B cell (primary cell): ENCODE data around the gene PLEKHG4B. TPM values are rescaled to one million over a fixed set of nuclear protein-coding genes. Genes with fewer than 3 reads are reported as not detected.

ENCODE experiments used
- ATAC-seq: fragments of 200-7000 bp; cut with Tn5 transposase; one replicate; pipeline ENCODE4 v1.10.0; 2021; ENCODE audit warnings: low read depth, mild to moderate bottlenecking, moderate number of reproducible peaks, moderate library complexity
- CTCF ChIA-PET: fragments of 350-600 bp; sonication (Branson Sonifier 250); formaldehyde crosslinking; loops from one replicate; lab custom pipeline; 2021; ENCODE audit warnings: antibody characterized with exemption, inconsistent platforms; lab: Charles Lee
- POLR2A ChIA-PET: fragments of 350-600 bp; sonication (Branson Sonifier 250); formaldehyde crosslinking; loops from one replicate; lab custom pipeline; 2021; ENCODE audit warnings: antibody characterized with exemption; lab: Charles Lee
- DNase-seq: peaks from one replicate; pipeline ENCODE4 v3.0.0; 2013
- H2AFZ ChIP-seq: 2 replicates; pipeline ENCODE4 v1.6.1; 2012; ENCODE audit warnings: mild to moderate bottlenecking, low read depth, low read length; ENCODE audit not compliant: insufficient read depth, poor library complexity, severe bottlenecking
- H3K27ac ChIP-seq, 2 donors: 1 replicate in 1 of 2; 2 replicates in 1 of 2; pipeline ENCODE4 v1.5.1; 2012 to 2013; ENCODE audit warnings: low read length in 2 of 2, mild to moderate bottlenecking in 2 of 2, moderate library complexity in 1 of 2
- H3K27me3 ChIP-seq, 4 experiments: fragments of 200-600 bp in 1 of 4; sonication (generic) in 1 of 4; replicated peaks in 1 of 4; 1 replicate in 2 of 4; 2 replicates in 2 of 4; pipeline versions ENCODE4 v1.6.1 to v1.7.0; 2013 to 2016; ENCODE audit warnings: low read length in 3 of 4, mild to moderate bottlenecking in 2 of 4, mixed read lengths in 1 of 4, moderate library complexity in 1 of 4; ENCODE audit not compliant: insufficient read depth in 4 of 4, control insufficient read depth in 3 of 4; ENCODE audit errors: control extremely low read depth in 1 of 4
- H3K36me3 ChIP-seq, 2 experiments: replicated peaks in 1 of 2; 1 replicate in 1 of 2; 2 replicates in 1 of 2; pipeline versions ENCODE4 v1.6.1 to v1.7.1; 2013; ENCODE audit warnings: low read length in 1 of 2; ENCODE audit not compliant: insufficient read depth in 2 of 2, control insufficient read depth in 1 of 2; ENCODE audit errors: control extremely low read depth in 1 of 2, extremely low read depth in 1 of 2
- H3K4me1 ChIP-seq, 2 donors: fragments of 200-600 bp in 1 of 2; sonication (generic) in 1 of 2; 1 replicate in 1 of 2; 2 replicates in 1 of 2; pipeline versions ENCODE4 v1.5.1 to v1.6.1; 2013 to 2017; ENCODE audit warnings: low read length in 2 of 2; ENCODE audit not compliant: control insufficient read depth in 2 of 2, insufficient read depth in 2 of 2
- H3K4me2 ChIP-seq: replicated peaks from 2 replicates; pipeline ENCODE3; 2012; ENCODE audit warnings: mild to moderate bottlenecking, low read depth, low read length; ENCODE audit not compliant: poor library complexity, severe bottlenecking
- H3K4me3 ChIP-seq, 5 experiments: fragments of 200-600 bp in 1 of 5; sonication (generic) in 1 of 5; 1 replicate in 3 of 5; 2 replicates in 2 of 5; pipeline versions ENCODE4 v1.5.1 to v1.7.0; 2011 to 2016; ENCODE audit warnings: low read length in 4 of 5, mild to moderate bottlenecking in 4 of 5, low read depth in 2 of 5, control low read depth in 1 of 5, moderate library complexity in 1 of 5; ENCODE audit not compliant: insufficient read depth in 1 of 5; ENCODE audit errors: control extremely low read depth in 1 of 5, extremely low read depth in 1 of 5
- H3K79me2 ChIP-seq: fragments of 200-600 bp; sonication (generic); one replicate; pipeline ENCODE4 v1.6.0; 2016; ENCODE audit warnings: low read length; ENCODE audit not compliant: control insufficient read depth, insufficient read depth
- H3K9ac ChIP-seq: fragments of 200-600 bp; sonication (generic); 2 replicates; pipeline ENCODE4 v1.6.1; 2017; ENCODE audit warnings: mild to moderate bottlenecking, low read length, moderate library complexity
- H3K9me3 ChIP-seq, 3 donors: one replicate each; pipeline versions ENCODE4 v1.6.1 to v1.7.1; 2013; ENCODE audit warnings: low read length in 2 of 3; ENCODE audit not compliant: control insufficient read depth in 2 of 3, insufficient read depth in 1 of 3; ENCODE audit errors: control extremely low read depth in 1 of 3
- H4K20me1 ChIP-seq: 2 replicates; pipeline ENCODE4 v1.6.0; 2012; ENCODE audit warnings: mild to moderate bottlenecking, low read length; ENCODE audit not compliant: insufficient read depth, control insufficient read depth, poor library complexity, severe bottlenecking
- H3K27ac Mint-ChIP-seq: one replicate; pipeline ENCODE4 v1.8.0; 2021; ENCODE audit warnings: mixed read lengths
- H3K27me3 Mint-ChIP-seq: one replicate; pipeline ENCODE4 v1.8.0; 2021; ENCODE audit warnings: mixed read lengths
- H3K4me1 Mint-ChIP-seq: one replicate; pipeline ENCODE4 v1.8.0; 2021; ENCODE audit warnings: mixed read lengths
- H3K4me3 Mint-ChIP-seq: one replicate; pipeline ENCODE4 v1.8.0; 2021; ENCODE audit warnings: mixed read lengths
- H3K9me3 Mint-ChIP-seq: one replicate; pipeline ENCODE4 v1.8.0; 2022; ENCODE audit warnings: mixed read lengths; ENCODE audit not compliant: insufficient read depth
- CTCF ChIP-seq: fragments of 200-600 bp; IDR thresholded peaks from one replicate; pipeline ENCODE4 v1.8.0; 2022; ENCODE audit warnings: antibody characterized with exemption, mild to moderate bottlenecking
- EZH2 ChIP-seq: IDR thresholded peaks from 2 replicates; pipeline ENCODE4 v1.6.1; 2012; ENCODE audit warnings: borderline replicate concordance, low read depth, mild to moderate bottlenecking, moderate library complexity, low read length; ENCODE audit not compliant: insufficient read depth, poor library complexity, severe bottlenecking
- WGBS: methylation state at CpG from one replicate; pipeline ENCODE4 v1.1.5; 2013; ENCODE audit warnings: missing lambda C conversion rate; ENCODE audit not compliant: insufficient coverage; 5-methylcytosine and 5-hydroxymethylcytosine counted together
- intact Hi-C: fragments of 100-400 bp; cut with micrococcal nuclease; formaldehyde crosslinking; loops from one replicate; pipeline ENCODE4 v1.10.0; 2022
- polyA plus RNA-seq: library from polyadenylated mRNA; depleted of rRNA; stranded (reverse); fragments of >200 nt; gene quantifications from 2 replicates; pipeline ENCODE4 v1.2.3, GENCODE V29; 2012
- total RNA-seq, 2 donors: library from RNA; stranded (reverse); fragments of 120-200 nt in 1 of 2; gene quantifications; 1 replicate in 1 of 2; 2 replicates in 1 of 2; pipeline versions ENCODE4 v1.2.3 to v1.2.4, GENCODE V29; 2013 to 2022

PLEKHG4B gene
- total and polyA plus RNA-seq, 2 donors (not counting 1 experiment from before 2014, with no cell fraction given) = not detected

GRCh38 chr5:185095-186070 is 93.4 kb downstream of the PLEKHG4B start:
- 78% methylated on average over 19 of the region's 21 CpGs for WGBS
- intact Hi-C loops = no loop called here
- POLR2A ChIA-PET = no interaction called here
- no peak overlapping the region for H3K9ac ChIP-seq
- no peak for ATAC-seq
- peaks cover 0 to 10% (median 2%) of the 10 kb centered on the region in 4 experiments for H3K27me3 ChIP-seq
- no peak overlapping the region for H3K4me3 ChIP-seq
- no peak overlapping the region for H3K4me2 ChIP-seq
- Mint-ChIP-seq H3K9me3 (no peaks in the 10 kb centered on the region), H3K27ac (no peak overlapping the region), H3K4me1 (peaks cover 10% of the 10 kb centered on the region), H3K4me3 (no peak overlapping the region), H3K27me3 (peaks cover 9% of the 10 kb centered on the region)
- no peaks in the 10 kb centered on the region for H3K36me3 ChIP-seq
- peaks cover 5 to 9% of the 10 kb centered on the region in 2 donors for H3K4me1 ChIP-seq
- no peak overlapping the region for H2AFZ ChIP-seq
- H3K27ac ChIP-seq = no peak overlapping the region
- DNase-seq = no peak
- H4K20me1 ChIP-seq = no peaks in the 10 kb centered on the region
- TF ChIP-seq CTCF (no peak), EZH2 (no peak)
- H3K9me3 ChIP-seq = no peaks in the 10 kb centered on the region
- CTCF ChIA-PET = no interaction called here
- H3K79me2 ChIP-seq = no peaks in the 10 kb centered on the region
